Measurements from ENCODE around the gene IGFLR1. TPM values are rescaled to one million over a fixed set of nuclear protein-coding genes. Genes with fewer than 3 reads are reported as not detected.
A peak's percentile ranks its signal among the peaks of the same experiment; 100 is the strongest.

The IGFLR1 gene
- total and polyA plus RNA-seq, 2 of the 8 experiments (the other 6 are each of a cell fraction or from before 2014, with no cell fraction given) = 8.4 to 28.9 TPM

- H3K9ac ChIP-seq (replicated peaks in 1 of 4; ENCODE audit: extremely low read depth in 1 of 4, low read depth in 3 of 4, low read length in 3 of 4) = peak overlapping the region in 1 of 4 experiments; percentile 80; a peak in 2 of 7 replicates
- peak overlapping the region; percentile 84 to 92 for H3K4me2 ChIP-seq (ENCODE audit: insufficient read depth in 1 of 2, low read depth in 2 of 2, low read length in 2 of 2)
- H2AK5ac ChIP-seq (ENCODE audit: low read depth, low read length) = peak overlapping the region; percentile 31; the same call in 1 of the 2 replicates
- peak overlapping the region; percentile 99 for H2BK5ac ChIP-seq (ENCODE audit: low read depth, low read length)
- peak overlapping the region; percentile 99 for H3K18ac ChIP-seq (ENCODE audit: extremely low read depth, low read length)
- 0 out of 2 replicates have a peak overlapping the region, but pooled peaks have one; percentile 61 for H2BK15ac ChIP-seq (ENCODE audit: low read length)
- H3K79me1 ChIP-seq (ENCODE audit: low read depth, low read length) = peaks cover 8% of the 10 kb centered on the region; the same call in 1 of the 2 replicates
- peaks cover 0 to 20% of the 10 kb centered on the region in 2 experiments; a peak in 3 of 4 replicates for H3K79me2 ChIP-seq (ENCODE audit: control insufficient read depth in 1 of 2, insufficient read depth in 2 of 2, low read length in 2 of 2)
- H4K91ac ChIP-seq (replicated peaks; ENCODE audit: insufficient read length, low read length) = no peak overlapping the region
- ChIA-PET CTCF (ENCODE audit: partially characterized antibody) (interaction anchor here (0.6 to 6.6 kb wide), 10 partner anchors 9 to 277 kb away, joined by 3 to 105 read pairs (median 5); partner anchors contain the start of gene ZBTB32), POLR2A (ENCODE audit: partially characterized antibody) (interaction anchor here (1.0 to 4.9 kb wide), 10 partner anchors 9 to 205 kb away, joined by 3 to 28 read pairs (median 4); partner anchors contain the start of genes HSPB6 and ZBTB32)
- H3K9me3 ChIP-seq (ENCODE audit: insufficient read depth in 2 of 2, low read depth in 1 of 2, low read length in 1 of 2) = no peaks in the 10 kb centered on the region
- H2BK120ac ChIP-seq (replicated peaks; ENCODE audit: low read depth, low read length) = no peak overlapping the region
- H3K4me3 ChIP-seq (ENCODE audit: extremely low read depth in 1 of 4, insufficient read depth in 2 of 4, low read depth in 3 of 4, low read length in 4 of 4) = peak overlapping the region; percentile 34 to 88 (median 82); a peak in 6 of 8 replicates
- H2BK20ac ChIP-seq (ENCODE audit: low read length) = no peak overlapping the region
- no peaks in the 10 kb centered on the region for H3K27me3 ChIP-seq (replicated peaks in 1 of 4; ENCODE audit: control insufficient read depth in 3 of 4, extremely low read depth in 1 of 4, insufficient read depth in 3 of 4, low read length in 3 of 4)
- FAIRE-seq (no peak), DNase-seq (ENCODE audit: low read depth in 1 of 2, low spot score in 2 of 2) (no peak)
- H2BK12ac ChIP-seq (ENCODE audit: low read depth, low read length) = 0 out of 2 replicates have a peak overlapping the region, but pooled peaks have one; percentile 39
- peaks cover 0 to 7% (median 0%) of the 10 kb centered on the region in 4 experiments; a peak in 4 of 8 replicates for H3K36me3 ChIP-seq (ENCODE audit: control insufficient read depth in 2 of 4, insufficient read depth in 4 of 4, low read length in 3 of 4)
- H4K8ac ChIP-seq (ENCODE audit: extremely low read depth, insufficient read depth, low read length) = no peak overlapping the region; the same call in 1 of the 2 replicates
- H4K20me1 ChIP-seq (replicated peaks in 1 of 2; ENCODE audit: control insufficient read depth in 1 of 2, insufficient read depth in 2 of 2, low read length in 2 of 2) = peaks cover 12% of the 10 kb centered on the region in 2 experiments
- 74% methylated on average over 7 of the region's 7 CpGs; no CpG with 5 or more reads in 1 of the 2 experiments for WGBS, 2 experiments (ENCODE audit: extremely low coverage in 1 of 2, insufficient coverage in 1 of 2, insufficient read length in 1 of 2, insufficient replicate concordance in 2 of 2, low coverage in 1 of 2, low lambda C conversion rate in 2 of 2, missing lambda C conversion rate in 1 of 2)
- no peak overlapping the region for H4K5ac ChIP-seq (ENCODE audit: insufficient read length, low read depth, low read length)
- H3K23ac ChIP-seq (ENCODE audit: insufficient read length) = no peak overlapping the region
- H2AFZ ChIP-seq (ENCODE audit: low read length) = no peak overlapping the region
- H3K27ac ChIP-seq (ENCODE audit: low read depth, low read length) = no peak overlapping the region
- no peak overlapping the region for H3K14ac ChIP-seq (ENCODE audit: insufficient read length)
- peaks cover 0 to 33% (median 17%) of the 10 kb centered on the region in 4 experiments; a peak in 6 of 7 replicates for H3K4me1 ChIP-seq (replicated peaks in 1 of 4; ENCODE audit: control insufficient read depth in 3 of 4, insufficient read depth in 4 of 4, low read length in 3 of 4)
- H3K4ac ChIP-seq (replicated peaks; ENCODE audit: insufficient read length, low read depth, low read length) = peak overlapping the region; percentile 71
- H3K56ac ChIP-seq (replicated peaks; ENCODE audit: insufficient read length, low read depth, low read length) = no peak overlapping the region
- peaks cover 13% of the 10 kb centered on the region for H3K23me2 ChIP-seq (ENCODE audit: low read depth, low read length)
- TF ChIP-seq NANOG (IDR thresholded peaks at IDR 0.05; ENCODE audit: insufficient read depth, low read depth, low read length, poor library complexity, severe bottlenecking) (no peak), ATF2 (IDR thresholded peaks at IDR 0.05; ENCODE audit: low read length) (no peak), EZH2 (IDR thresholded peaks at IDR 0.05; ENCODE audit: low read depth, low read length, severe bottlenecking) (no peak), CHD2 (IDR thresholded peaks at IDR 0.05; ENCODE audit: low read length) (no peak), CHD1 (IDR thresholded peaks at IDR 0.05; ENCODE audit: low read depth, low read length) (no peak), ZNF274 (IDR thresholded peaks at IDR 0.05; ENCODE audit: borderline replicate concordance, extremely low read depth, low read length) (no peak), CTBP2 (IDR thresholded peaks at IDR 0.05; ENCODE audit: borderline replicate concordance, insufficient read depth, insufficient read length, low read length) (no peak), SP1 (IDR thresholded peaks at IDR 0.05; ENCODE audit: low read depth, low read length) (no peak), MAX (IDR thresholded peaks at IDR 0.05) (no peak), KDM4A (IDR thresholded peaks at IDR 0.05; ENCODE audit: low read depth, low read length, severe bottlenecking) (no peak)
Observed at GRCh38 chr19:35715355-35715809, 26.9 kb downstream of the IGFLR1 start.

All from H1 (cell line).